GM23338 (cell line): ENCODE measurements around the gene ENDOV. TPM values are rescaled to one million over a fixed set of nuclear protein-coding genes. Genes with fewer than 3 reads are reported as not detected.

Experiments used
- ATAC-seq: fragments of 200-7000 bp; cut with Tn5 transposase; 3 replicates; pipeline ENCODE4 v1.9.1; 2020
- DNase-seq: peaks from one replicate; pipeline ENCODE4 v3.0.0-alpha.2; 2015; ENCODE audit warnings: low spot score
- H2AFZ ChIP-seq: fragments of 200-600 bp; sonication (generic); 2 replicates; pipeline ENCODE4 v1.8.0; 2016; ENCODE audit warnings: antibody characterized with exemption, mild to moderate bottlenecking, moderate library complexity
- H3F3A ChIP-seq: fragments of 200-600 bp; sonication (generic); replicated peaks from 2 replicates; pipeline ENCODE4 v1.8.0; 2017; ENCODE audit warnings: antibody characterized with exemption, mixed run types, low read depth
- H3K27ac ChIP-seq: fragments of 200-600 bp; sonication (generic); 2 replicates; pipeline ENCODE4 v1.6.1; 2016; ENCODE audit warnings: low read depth
- H3K27me3 ChIP-seq: fragments of 200-600 bp; sonication (generic); 2 replicates; pipeline ENCODE4 v1.8.0; 2016; ENCODE audit warnings: mild to moderate bottlenecking, mixed run types, moderate library complexity; ENCODE audit not compliant: insufficient read depth
- H3K36me3 ChIP-seq: fragments of 200-600 bp; sonication (generic); 2 replicates; pipeline ENCODE4 v1.8.0; 2016; ENCODE audit warnings: mild to moderate bottlenecking; ENCODE audit not compliant: insufficient read depth
- H3K4me1 ChIP-seq: fragments of 200-600 bp; sonication (generic); 2 replicates; pipeline ENCODE4 v1.8.0; 2016; ENCODE audit warnings: mild to moderate bottlenecking, moderate library complexity; ENCODE audit not compliant: insufficient read depth
- H3K4me2 ChIP-seq: fragments of 200-600 bp; sonication (generic); 2 replicates; pipeline ENCODE4 v1.7.1; 2017; ENCODE audit warnings: mixed run types
- H3K4me3 ChIP-seq: fragments of 200-600 bp; sonication (generic); 2 replicates; pipeline ENCODE4 v1.6.1; 2016; ENCODE audit warnings: mixed run types
- H3K79me2 ChIP-seq: fragments of 200-600 bp; sonication (generic); replicated peaks from 2 replicates; pipeline ENCODE4 v1.8.0; 2017; ENCODE audit warnings: mild to moderate bottlenecking; ENCODE audit not compliant: insufficient read depth
- H3K9me2 ChIP-seq: fragments of 200-600 bp; sonication (generic); 2 replicates; pipeline ENCODE4 v1.8.0; 2017; ENCODE audit not compliant: insufficient read depth
- H4K20me1 ChIP-seq: fragments of 200-600 bp; sonication (generic); replicated peaks from 2 replicates; pipeline ENCODE4 v1.8.0; 2017; ENCODE audit warnings: mild to moderate bottlenecking; ENCODE audit not compliant: insufficient read depth
- H3K27ac Mint-ChIP-seq: 2 replicates; pipeline ENCODE4 v1.8.0; 2020; ENCODE audit warnings: inconsistent platforms, mild to moderate bottlenecking, moderate library complexity, mixed read lengths
- H3K27me3 Mint-ChIP-seq: 3 replicates; pipeline ENCODE4 v1.8.0; 2022; ENCODE audit warnings: low read depth, mild to moderate bottlenecking, moderate library complexity, mixed read lengths, inconsistent platforms; ENCODE audit not compliant: insufficient read depth, poor library complexity
- H3K36me3 Mint-ChIP-seq: 3 replicates; pipeline ENCODE4 v1.8.0; 2021; ENCODE audit warnings: low read depth, mild to moderate bottlenecking, inconsistent platforms, moderate library complexity, mixed read lengths
- H3K4me1 Mint-ChIP-seq: 3 replicates; pipeline ENCODE4 v1.8.0; 2020; ENCODE audit warnings: mild to moderate bottlenecking, inconsistent platforms, mixed read lengths
- H3K4me3 Mint-ChIP-seq: 3 replicates; pipeline ENCODE4 v1.8.0; 2021; ENCODE audit warnings: moderate library complexity, mild to moderate bottlenecking, inconsistent platforms, mixed read lengths
- H3K9me3 Mint-ChIP-seq: 3 replicates; pipeline ENCODE4 v1.8.0; 2020; ENCODE audit warnings: moderate library complexity, mild to moderate bottlenecking, inconsistent platforms, mixed read lengths
- CREB1 ChIP-seq: fragments of 250-450 bp; sonication (Bioruptor Pico); IDR thresholded peaks from 2 replicates; pipeline ENCODE4 v1.5.0; 2020; ENCODE audit warnings: low read depth, mild to moderate bottlenecking, moderate library complexity
- EZH2 ChIP-seq: fragments of 200-600 bp; sonication (generic); IDR thresholded peaks from one replicate; pipeline ENCODE4 v1.8.0; 2017; ENCODE audit warnings: antibody characterized with exemption, mild to moderate bottlenecking, low read depth; ENCODE audit not compliant: unreplicated experiment
- EZH2phosphoT487 ChIP-seq: fragments of 200-600 bp; sonication (generic); IDR thresholded peaks from one replicate; pipeline ENCODE4 v1.8.1; 2018; ENCODE audit warnings: antibody characterized with exemption; ENCODE audit not compliant: unreplicated experiment
- JUNB ChIP-seq: IDR thresholded peaks from one replicate; pipeline ENCODE4 v1.6.1; 2016; ENCODE audit warnings: antibody characterized with exemption; ENCODE audit not compliant: unreplicated experiment
- NANOG ChIP-seq: IDR thresholded peaks from 2 replicates; pipeline ENCODE4 v1.6.1; 2016; ENCODE audit warnings: antibody characterized with exemption, borderline replicate concordance
- STAT1 ChIP-seq: IDR thresholded peaks from one replicate; pipeline ENCODE4 v1.6.1; 2016; ENCODE audit warnings: antibody characterized with exemption; ENCODE audit not compliant: unreplicated experiment
- ZNF114 ChIP-seq: fragments of 250-450 bp; sonication (Bioruptor Pico); IDR thresholded peaks from 2 replicates; pipeline ENCODE4 v1.5.0; 2020; ENCODE audit warnings: mild to moderate bottlenecking, moderate library complexity
- ZNF331 ChIP-seq: fragments of 250-450 bp; sonication (Bioruptor Pico); IDR thresholded peaks from 2 replicates; pipeline ENCODE4 v1.5.0; 2020; ENCODE audit warnings: low read depth, mild to moderate bottlenecking, moderate library complexity
- polyA plus RNA-seq: library from polyadenylated mRNA; unstranded; fragments of >200 nt; fragmentation: Nextera tagmentation; extraction: Ambion mirVana; gene quantifications from 2 replicates; pipeline ENCODE4 v1.2.1, GENCODE V29; 2016
- total RNA-seq: library from RNA; depleted of rRNA; stranded (reverse); fragments of >200 nt; shearing (Covaris generic); gene quantifications from 2 replicates; pipeline ENCODE4 v1.2.3, GENCODE V29; 2014
- TF ChIP-seq, protein P1 (sequence below), 2 experiments: fragments of 200-600 bp in 1 of 2; sonication (generic) in 1 of 2; conservative IDR thresholded peaks; 2 replicates each; pipeline versions ENCODE4 v1.5.1 to v1.6.1; 2016 to 2017; ENCODE audit warnings: antibody characterized with exemption in 2 of 2, low read depth in 2 of 2, mild to moderate bottlenecking in 2 of 2, moderate library complexity in 1 of 2
- TF ChIP-seq, protein P2 (sequence below): IDR thresholded peaks from 2 replicates; pipeline ENCODE4 v1.6.1; 2016; ENCODE audit warnings: antibody characterized with exemption
- TF ChIP-seq, protein P3 (sequence below): IDR thresholded peaks from one replicate; pipeline ENCODE4 v1.6.1; 2018; ENCODE audit warnings: antibody characterized with exemption; ENCODE audit not compliant: unreplicated experiment

ENDOV gene
- total and polyA plus RNA-seq, 2 experiments from 2014 or later, result 11.5 to 16.1 TPM

GRCh38 chr17:80458016-80458415 is 43.0 kb downstream of the ENDOV start:
- no peak for TF ChIP-seq STAT1
- Histone ChIP-seq H3K27ac (no peak overlapping the region), H2AFZ (no peak overlapping the region), H3K4me2 (no peak overlapping the region), H3K79me2 (no peaks in the 10 kb centered on the region), H3K27me3 (peaks cover 3% of the 10 kb centered on the region; the same call in 1 of the 2 replicates), H3K4me3 (no peak overlapping the region), H3K9me2 (no peaks in the 10 kb centered on the region), H3K36me3 (no peaks in the 10 kb centered on the region), H3K4me1 (peaks cover 4% of the 10 kb centered on the region; the same call in 1 of the 2 replicates), H3F3A (0 out of 2 replicates have a peak, but pooled peaks cover 4% of the 10 kb centered on the region), H4K20me1 (no peaks in the 10 kb centered on the region)
- Mint-ChIP-seq H3K4me3 (no peak overlapping the region), H3K9me3 (peaks cover 3% of the 10 kb centered on the region), H3K27me3 (peaks cover 27% of the 10 kb centered on the region), H3K36me3 (no peaks in the 10 kb centered on the region; the same call in 2 of the 3 replicates), H3K27ac (no peak overlapping the region), H3K4me1 (peaks cover 10% of the 10 kb centered on the region; the same call in 2 of the 3 replicates)
- DNase-seq, result no peak
- ATAC-seq, result no peak

- TF ChIP-seq, protein P1, sequence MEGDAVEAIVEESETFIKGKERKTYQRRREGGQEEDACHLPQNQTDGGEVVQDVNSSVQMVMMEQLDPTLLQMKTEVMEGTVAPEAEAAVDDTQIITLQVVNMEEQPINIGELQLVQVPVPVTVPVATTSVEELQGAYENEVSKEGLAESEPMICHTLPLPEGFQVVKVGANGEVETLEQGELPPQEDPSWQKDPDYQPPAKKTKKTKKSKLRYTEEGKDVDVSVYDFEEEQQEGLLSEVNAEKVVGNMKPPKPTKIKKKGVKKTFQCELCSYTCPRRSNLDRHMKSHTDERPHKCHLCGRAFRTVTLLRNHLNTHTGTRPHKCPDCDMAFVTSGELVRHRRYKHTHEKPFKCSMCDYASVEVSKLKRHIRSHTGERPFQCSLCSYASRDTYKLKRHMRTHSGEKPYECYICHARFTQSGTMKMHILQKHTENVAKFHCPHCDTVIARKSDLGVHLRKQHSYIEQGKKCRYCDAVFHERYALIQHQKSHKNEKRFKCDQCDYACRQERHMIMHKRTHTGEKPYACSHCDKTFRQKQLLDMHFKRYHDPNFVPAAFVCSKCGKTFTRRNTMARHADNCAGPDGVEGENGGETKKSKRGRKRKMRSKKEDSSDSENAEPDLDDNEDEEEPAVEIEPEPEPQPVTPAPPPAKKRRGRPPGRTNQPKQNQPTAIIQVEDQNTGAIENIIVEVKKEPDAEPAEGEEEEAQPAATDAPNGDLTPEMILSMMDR (conservative IDR thresholded peaks at IDR 0.05; ENCODE audit: low read depth in 2 of 2), result no peak
- TF ChIP-seq NANOG (no peak), ZNF331 (no peak), CREB1 (CRISPR knock-in tag) (no peak), STAT1 (no peak), EZH2 (no peak)
- TF ChIP-seq, protein P2, sequence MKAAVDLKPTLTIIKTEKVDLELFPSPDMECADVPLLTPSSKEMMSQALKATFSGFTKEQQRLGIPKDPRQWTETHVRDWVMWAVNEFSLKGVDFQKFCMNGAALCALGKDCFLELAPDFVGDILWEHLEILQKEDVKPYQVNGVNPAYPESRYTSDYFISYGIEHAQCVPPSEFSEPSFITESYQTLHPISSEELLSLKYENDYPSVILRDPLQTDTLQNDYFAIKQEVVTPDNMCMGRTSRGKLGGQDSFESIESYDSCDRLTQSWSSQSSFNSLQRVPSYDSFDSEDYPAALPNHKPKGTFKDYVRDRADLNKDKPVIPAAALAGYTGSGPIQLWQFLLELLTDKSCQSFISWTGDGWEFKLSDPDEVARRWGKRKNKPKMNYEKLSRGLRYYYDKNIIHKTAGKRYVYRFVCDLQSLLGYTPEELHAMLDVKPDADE, result no peak
- ATAC-seq (no peak), DNase-seq (no peak)
- Histone ChIP-seq H3K4me3 (no peak overlapping the region), H3K4me2 (no peak overlapping the region), H3F3A (no peaks in the 10 kb centered on the region), H3K4me1 (peaks cover 4% of the 10 kb centered on the region; the same call in 1 of the 2 replicates), H3K27me3 (peaks cover 3% of the 10 kb centered on the region; the same call in 1 of the 2 replicates), H2AFZ (no peak overlapping the region), H3K79me2 (no peaks in the 10 kb centered on the region), H3K27ac (no peak overlapping the region), H3K36me3 (no peaks in the 10 kb centered on the region), H4K20me1 (no peaks in the 10 kb centered on the region), H3K9me2 (no peaks in the 10 kb centered on the region)
- no peaks in the 10 kb centered on the region; the same call in 2 of the 3 replicates for H3K9me3 Mint-ChIP-seq
- no peak overlapping the region for H3K4me3 Mint-ChIP-seq
- no peaks in the 10 kb centered on the region; the same call in 2 of the 3 replicates for H3K36me3 Mint-ChIP-seq
- no peak overlapping the region for H3K27ac Mint-ChIP-seq
- H3K27me3 Mint-ChIP-seq, result peaks cover 23% of the 10 kb centered on the region
- peaks cover 8% of the 10 kb centered on the region; the same call in 2 of the 3 replicates for H3K4me1 Mint-ChIP-seq
These were observed 44.3 kb downstream of the ENDOV start for GRCh38 chr17:80459234-80459633.

GRCh38 chr17:80460429-80460834 is 45.5 kb downstream of the ENDOV start:
- H3K4me3 ChIP-seq, result no peak overlapping the region
- Mint-ChIP-seq H3K4me3 (no peak overlapping the region), H3K27ac (no peak overlapping the region), H3K9me3 (no peaks in the 10 kb centered on the region), H3K36me3 (no peaks in the 10 kb centered on the region), H3K4me1 (peaks cover 6% of the 10 kb centered on the region; the same call in 2 of the 3 replicates), H3K27me3 (peaks cover 18% of the 10 kb centered on the region)
- H3K27me3 ChIP-seq, result peaks cover 3% of the 10 kb centered on the region; the same call in 1 of the 2 replicates
- ATAC-seq (no peak), DNase-seq (no peak)
- peaks cover 4% of the 10 kb centered on the region; the same call in 1 of the 2 replicates for H3K4me1 ChIP-seq
- no peaks in the 10 kb centered on the region for H4K20me1 ChIP-seq
- H3K36me3 ChIP-seq, result no peaks in the 10 kb centered on the region
- no peak overlapping the region for H2AFZ ChIP-seq
- H3F3A ChIP-seq, result no peaks in the 10 kb centered on the region
- H3K9me2 ChIP-seq, result no peaks in the 10 kb centered on the region
- H3K27ac ChIP-seq, result no peak overlapping the region
- no peaks in the 10 kb centered on the region for H3K79me2 ChIP-seq
- no peak overlapping the region for H3K4me2 ChIP-seq
- TF ChIP-seq NANOG (no peak), CREB1 (CRISPR knock-in tag) (no peak), EZH2 (no peak), JUNB (no peak), ZNF331 (no peak), ZNF114 (CRISPR knock-in tag) (no peak), STAT1 (no peak), EZH2phosphoT487 (no peak)
- TF ChIP-seq, protein P3, sequence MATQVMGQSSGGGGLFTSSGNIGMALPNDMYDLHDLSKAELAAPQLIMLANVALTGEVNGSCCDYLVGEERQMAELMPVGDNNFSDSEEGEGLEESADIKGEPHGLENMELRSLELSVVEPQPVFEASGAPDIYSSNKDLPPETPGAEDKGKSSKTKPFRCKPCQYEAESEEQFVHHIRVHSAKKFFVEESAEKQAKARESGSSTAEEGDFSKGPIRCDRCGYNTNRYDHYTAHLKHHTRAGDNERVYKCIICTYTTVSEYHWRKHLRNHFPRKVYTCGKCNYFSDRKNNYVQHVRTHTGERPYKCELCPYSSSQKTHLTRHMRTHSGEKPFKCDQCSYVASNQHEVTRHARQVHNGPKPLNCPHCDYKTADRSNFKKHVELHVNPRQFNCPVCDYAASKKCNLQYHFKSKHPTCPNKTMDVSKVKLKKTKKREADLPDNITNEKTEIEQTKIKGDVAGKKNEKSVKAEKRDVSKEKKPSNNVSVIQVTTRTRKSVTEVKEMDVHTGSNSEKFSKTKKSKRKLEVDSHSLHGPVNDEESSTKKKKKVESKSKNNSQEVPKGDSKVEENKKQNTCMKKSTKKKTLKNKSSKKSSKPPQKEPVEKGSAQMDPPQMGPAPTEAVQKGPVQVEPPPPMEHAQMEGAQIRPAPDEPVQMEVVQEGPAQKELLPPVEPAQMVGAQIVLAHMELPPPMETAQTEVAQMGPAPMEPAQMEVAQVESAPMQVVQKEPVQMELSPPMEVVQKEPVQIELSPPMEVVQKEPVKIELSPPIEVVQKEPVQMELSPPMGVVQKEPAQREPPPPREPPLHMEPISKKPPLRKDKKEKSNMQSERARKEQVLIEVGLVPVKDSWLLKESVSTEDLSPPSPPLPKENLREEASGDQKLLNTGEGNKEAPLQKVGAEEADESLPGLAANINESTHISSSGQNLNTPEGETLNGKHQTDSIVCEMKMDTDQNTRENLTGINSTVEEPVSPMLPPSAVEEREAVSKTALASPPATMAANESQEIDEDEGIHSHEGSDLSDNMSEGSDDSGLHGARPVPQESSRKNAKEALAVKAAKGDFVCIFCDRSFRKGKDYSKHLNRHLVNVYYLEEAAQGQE, result no peak
